SIG-M5 treated with dmso at 0.1 percent for 504 hours (cell line): ENCODE data around the gene AMOTL2.
A peak's percentile ranks its signal among the peaks of the same experiment; 100 is the strongest.

ENCODE experiments used
- DNase-seq: peaks from one replicate; lab custom pipeline; 2025; ENCODE audit not compliant: unreplicated experiment; lab: John Stamatoyannopoulos, UW

Gene AMOTL2

DNA sequence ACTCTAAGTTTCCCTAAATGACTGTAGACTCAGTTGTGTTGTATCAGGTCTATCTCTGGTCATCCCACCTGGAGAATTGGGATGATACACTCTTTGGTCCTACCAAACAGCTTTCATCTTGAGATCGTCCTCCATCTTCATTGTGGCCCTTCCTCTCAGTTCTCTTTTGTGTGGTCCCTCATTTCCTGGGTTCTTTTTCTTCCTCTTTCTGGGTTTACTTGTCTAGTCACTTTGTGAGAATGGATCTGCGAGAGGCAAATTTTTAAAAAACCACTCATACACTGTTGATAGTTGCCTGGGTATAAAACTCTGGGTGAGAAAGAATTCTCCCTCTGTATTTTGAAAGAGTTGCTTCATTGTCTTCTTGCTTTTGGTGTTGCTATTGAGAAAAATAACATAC, 6.0 kb upstream of the AMOTL2 start:
- DNase-seq = peak; percentile 58

DNA sequence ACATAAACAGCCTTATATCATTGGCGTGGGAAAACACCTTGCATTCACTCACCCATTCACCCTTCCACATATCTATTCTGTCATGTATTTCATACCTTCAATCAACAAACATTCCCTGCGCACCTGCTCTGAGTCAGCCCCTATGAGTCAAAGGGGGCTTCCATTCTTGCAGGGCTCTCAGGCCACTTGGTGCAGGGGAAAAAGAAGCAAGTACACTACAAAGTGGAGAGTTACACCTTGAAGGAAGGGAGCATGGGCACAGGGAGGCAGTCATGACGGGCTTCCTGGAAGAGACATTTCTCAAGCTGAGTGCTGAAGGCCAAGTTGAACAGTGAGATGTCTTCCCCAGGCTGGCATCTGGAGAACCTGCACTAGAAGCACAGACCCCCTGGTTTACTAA, 4.6 kb upstream of the AMOTL2 start:
- DNase-seq = no peak

DNA sequence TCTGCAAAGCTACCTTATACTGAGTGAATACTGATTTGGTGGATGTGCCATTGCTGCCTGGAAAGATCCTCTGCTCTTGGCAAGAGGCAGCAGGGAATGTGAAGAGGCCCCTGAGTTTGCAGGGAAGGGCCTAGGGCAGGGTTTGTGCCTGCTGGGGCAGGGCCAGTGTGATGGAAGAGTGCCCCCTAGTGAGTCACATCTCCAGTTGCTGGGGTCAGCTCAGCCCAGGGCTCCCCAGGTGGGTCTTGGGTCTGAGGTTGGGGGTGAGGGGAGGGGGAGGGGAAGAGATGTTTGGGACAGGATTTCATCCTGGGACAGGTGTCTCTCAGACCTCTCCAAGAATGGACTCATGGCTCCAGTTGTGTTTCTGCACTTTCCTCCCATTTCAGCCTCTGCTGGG, 4.1 kb upstream of the AMOTL2 start:
- DNase-seq = peak; percentile 37

DNA sequence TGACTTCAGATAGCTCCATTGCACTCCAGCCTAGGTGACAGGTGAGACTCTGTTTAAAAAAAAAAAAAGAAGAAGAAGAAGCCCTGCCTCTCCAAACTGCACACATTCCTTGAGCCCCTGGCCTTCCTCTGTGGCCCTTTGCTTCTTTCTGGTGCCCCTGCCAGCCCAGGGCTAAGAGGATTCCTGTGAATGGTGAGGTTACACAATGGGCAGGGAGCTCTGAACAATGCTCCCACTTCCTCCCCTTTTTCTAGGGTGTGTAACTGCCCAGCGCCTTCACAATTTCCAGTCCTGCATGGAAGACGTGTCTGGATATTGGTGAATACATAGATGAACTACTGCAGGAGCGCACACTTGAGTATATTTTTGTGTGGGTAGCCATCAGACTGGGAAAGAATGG, 3.6 kb upstream of the AMOTL2 start:
- DNase-seq = no peak

DNA sequence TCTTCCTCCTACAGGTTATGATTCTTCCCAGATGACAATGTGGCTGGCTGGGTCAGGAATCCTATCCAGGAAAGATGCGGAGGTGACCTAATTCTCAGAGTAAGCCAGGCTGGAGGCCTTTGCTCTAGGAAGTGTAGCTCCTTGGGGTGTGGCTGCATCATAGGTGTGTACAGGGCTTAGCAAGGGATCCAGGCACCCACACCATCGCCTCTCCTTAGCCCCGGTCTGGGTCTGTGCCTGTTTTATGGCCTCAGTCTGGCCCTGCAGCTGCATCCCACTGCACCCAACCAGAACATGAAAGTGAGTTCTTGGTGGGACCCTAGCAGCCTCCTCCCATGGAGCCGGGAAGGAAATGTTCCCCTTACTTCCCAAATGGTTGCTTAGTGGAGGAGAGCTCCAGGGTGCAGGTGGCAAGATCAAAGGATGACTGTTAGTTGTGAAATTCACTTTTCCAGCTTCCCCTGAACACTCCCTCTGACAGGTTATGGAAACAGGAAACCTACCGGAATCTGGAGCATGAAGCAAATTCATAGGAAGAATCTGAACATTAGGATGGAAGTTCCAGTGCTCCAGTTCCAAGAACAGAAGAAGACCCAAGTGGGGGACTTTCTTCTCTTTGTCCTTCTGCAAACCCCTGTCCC, 2.7 kb upstream of the AMOTL2 start:
- DNase-seq = no peak

DNA sequence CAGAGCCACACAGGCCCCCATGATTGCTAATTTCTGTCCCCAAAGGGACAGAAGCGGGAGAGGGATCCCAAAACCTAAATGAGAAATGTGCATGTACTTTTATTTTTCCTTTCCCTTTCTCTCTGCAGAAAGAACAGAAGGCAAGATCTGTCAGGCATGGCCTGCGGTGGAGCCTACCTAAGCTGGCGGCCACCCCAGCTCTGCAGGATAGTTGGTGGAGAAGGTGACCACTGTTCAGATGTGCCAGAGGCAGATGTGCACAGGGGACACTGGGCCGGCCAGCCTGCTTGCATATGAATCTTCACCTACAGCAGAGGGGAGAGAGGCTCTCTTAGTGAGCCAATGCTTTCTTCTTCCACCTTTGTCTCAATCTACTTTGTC, 2.1 kb upstream of the AMOTL2 start:
- no peak for DNase-seq

DNA sequence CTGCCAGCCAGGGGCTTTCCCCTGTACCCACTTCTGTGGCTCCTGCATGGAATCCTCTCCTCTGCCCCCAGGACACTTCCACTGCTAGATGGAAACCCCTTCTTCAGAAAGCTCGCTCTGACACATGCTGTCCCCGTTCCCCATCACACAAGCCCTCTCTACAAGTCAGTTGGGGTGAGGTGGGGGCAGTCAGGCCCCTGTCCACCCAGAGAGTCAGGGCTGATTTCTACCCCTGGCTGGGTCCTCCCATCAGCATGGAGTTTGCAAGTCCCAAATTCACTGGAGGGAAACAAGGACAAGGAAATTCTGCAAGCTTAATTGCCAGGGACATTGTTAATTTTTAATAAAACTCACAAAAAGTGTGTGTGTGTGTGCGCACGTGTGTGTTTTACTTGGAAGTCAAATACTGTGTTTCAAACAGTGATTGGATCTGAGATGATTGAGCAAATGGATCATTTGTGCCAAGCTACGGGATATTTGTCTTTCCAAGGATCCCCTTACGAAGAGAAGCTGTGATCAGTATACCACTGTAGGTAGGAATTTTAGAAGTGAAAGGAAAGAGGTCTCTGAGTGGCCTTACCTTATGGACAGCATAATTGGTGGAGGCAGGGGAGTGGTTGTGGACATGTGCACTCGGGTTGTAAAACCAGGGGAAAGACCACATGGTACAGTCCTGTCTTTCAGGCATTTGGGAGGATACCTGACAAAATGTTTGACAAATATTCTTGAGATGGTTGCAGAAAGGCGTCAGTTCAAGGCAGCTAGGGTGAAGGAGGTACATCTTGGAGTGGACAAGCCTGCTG, 1.5 kb upstream of the AMOTL2 start:
- DNase-seq = no peak

DNA sequence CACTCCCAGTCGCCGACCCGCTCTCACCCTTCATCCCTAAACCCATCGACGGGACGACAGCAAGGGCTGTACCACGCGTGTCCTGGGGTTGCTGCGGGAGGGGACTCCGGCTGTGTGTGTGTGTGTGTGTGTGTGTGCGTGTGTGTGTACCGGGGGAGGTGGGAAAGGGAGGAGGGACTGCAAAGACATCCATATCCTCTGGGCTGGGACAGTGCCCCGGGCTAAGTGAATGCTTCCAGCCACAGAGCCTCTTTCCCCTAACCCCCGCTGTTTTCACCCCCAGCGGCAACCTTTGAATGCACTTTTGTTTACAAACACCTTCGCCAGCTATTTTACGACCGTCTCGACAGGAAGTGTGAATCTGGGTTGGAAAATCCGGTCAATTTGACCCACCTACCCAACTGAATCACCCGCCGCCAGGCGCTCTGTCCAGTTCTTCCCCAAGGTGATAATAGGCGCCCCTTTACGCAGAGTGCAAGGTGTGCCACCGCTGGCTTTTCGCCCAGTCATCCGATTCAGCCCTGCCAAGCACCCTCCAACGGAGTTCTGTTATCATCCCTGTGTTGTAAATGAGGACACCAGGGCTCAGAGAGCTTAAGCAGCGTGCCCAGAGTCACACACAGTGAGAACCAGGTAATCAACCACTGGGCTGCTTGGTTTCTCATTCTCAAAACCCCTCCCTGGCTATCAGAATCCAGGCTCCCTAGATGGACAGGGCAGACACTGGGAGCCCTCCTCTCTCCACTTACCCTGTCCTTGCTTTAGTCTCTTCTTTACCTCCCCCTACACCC, 739 bp upstream of the AMOTL2 start:
- DNase-seq = no peak

DNA sequence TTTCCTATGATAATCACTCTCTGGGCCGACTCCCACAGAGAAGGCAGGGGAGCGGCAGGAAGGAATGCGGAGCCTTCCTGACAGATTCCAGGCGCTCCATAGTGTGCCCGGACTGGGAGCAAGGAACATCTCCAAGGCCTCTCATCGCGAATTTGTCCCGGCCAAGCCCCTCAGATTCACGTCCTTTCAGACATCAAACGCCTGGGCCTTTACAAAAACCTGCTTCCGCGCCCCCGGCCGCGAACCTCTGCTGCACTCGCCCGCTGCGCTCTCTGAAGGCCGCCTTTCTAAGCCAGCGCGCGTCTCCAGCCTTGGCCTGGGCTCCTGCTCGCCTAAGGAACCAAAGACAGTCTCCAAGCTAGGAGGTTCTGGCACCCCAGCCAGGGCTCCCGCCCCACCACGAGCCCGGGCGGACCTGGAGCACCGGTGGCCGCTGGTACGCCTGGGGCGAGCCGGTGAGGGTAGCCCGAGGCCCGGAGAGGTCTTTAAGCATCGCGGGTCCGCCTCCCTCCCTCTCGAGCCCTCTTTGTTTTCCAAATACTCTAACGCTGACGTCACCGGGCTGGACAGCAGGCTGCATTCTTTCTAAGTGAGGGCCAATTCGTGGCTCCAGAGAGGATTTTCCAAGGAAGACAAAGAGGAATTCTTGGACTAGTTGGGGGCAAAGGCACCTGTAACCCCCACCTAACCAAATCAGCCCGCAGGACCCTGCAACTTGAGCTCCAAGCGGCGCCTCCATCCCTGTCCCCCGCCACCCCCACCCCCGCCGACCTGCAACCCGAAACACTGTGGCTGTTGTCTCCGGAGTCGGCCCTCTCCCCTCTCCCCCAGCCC, 759 bp downstream of the AMOTL2 start:
- peak; percentile 17 for DNase-seq

DNA sequence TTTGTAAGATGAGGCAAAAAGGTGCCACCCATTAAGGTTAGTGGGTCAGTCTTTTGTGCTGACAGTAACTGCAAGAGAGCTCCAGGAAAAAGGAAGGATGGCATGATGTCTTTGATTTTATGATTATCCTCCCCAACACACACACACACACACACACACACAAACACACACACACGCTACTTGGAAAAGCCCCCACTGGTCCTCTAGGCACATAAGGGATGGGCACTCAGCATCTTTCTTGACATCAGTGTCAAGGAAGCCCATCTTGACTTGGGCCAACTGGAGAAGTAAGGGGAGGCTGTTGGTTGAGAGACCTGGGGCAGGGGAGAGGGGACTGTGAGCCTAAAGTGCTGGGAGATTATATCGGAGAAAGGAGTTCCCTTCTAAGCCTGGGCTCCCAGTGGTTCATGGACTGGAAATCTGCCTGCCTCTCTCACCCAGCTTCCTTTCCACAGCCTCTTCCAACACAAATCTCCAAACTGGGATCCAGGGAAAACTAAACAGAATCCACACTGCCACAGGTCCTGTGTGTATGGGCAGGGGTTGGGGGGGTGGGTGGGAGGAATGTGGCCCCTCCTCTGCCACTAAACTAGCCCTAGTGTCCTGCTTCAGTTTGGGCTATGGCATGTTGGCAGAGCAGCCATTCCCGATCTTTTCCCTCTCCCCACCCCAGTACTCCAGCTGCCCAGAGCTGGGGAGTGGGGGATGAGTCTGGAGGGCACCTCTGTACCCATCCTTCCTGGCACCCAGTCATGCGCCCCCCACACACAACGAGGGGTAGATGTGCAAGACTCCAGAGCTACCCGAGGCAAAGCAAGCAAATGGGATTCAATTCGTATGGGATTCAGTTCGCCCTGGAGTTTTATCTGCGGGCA, 1.6 kb downstream of the AMOTL2 start:
- DNase-seq = no peak

DNA sequence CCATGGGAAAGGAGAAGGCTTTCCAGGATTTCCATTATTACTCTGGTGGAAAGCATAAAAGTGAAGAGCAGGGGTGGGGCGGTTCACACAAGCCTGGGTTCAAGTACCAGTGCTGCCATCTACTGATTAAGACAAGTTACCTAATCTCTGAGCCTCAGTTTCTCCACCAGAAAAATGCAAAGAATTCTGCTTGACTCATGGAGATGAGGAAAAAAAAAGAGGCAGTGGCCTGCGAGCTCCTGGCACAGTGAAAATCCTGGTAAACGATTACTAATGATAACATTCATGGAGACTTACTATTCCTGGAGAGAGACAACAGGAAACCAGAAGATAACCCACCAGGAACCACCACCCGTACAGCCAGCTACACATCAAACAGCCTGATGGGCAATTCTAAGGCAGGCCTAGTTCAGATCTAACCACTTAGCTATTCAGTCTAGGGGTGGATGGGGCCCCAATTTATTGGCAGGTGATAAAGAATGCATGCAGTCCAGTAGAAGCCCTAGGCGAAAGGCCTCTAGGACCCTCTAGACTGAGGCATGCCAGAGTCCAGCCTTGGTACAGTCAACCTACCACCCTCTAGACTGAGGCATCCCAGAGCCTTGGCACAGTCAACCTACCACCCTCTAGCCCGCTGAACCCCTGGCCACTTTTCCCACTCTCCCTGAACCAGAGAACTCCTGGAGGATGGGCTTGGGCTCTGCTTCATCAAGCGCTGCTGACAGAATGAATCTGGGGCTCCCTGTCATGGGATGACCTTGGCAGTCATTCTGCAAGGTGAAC, 2.5 kb downstream of the AMOTL2 start:
- no peak for DNase-seq

DNA sequence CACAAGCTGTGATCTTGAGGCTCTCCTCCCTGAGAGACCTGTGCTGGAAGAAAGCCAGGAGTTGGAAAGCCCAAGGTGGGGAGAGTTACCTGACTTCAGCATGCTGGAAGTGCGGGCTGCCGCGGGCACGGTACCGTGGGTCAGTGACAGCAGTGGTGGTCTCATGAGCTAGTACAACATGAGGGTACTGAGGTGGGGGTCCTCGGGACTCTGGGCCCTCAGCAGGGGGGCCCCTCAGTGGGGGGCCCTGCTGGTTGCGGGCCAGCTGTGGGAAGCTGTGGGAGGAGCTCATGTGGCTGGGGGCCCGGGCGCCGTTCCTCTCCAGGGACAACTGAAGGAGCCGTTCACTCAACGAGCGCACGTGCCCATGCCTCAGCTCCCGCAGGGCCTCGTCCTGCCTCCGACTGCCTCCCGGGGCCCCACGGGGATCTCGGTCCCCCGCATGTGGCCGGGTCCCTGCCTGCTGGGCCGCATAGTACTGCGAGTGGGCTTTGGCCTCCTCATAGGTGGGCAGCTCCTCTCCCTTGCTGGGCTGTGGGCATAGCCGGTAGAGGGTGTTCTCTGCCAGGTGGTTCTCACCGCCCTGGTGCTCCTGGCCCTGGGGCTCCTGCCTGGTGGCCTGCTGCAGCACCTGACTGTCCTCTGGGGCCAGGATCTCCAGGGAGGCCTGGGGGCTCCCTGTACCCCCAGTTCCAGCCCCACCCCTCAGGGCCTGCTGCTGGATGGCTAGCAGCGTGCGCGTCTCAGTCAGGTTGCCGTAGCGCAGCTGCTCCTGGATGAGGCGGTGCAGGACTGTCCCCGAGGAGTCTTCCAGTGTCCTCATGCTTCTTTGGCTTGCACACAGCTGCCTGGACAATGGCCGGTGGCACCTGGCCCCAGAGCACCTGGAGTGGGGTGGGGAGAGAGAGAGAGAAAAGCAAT, 3.4 kb downstream of the AMOTL2 start:
- DNase-seq = no peak

DNA sequence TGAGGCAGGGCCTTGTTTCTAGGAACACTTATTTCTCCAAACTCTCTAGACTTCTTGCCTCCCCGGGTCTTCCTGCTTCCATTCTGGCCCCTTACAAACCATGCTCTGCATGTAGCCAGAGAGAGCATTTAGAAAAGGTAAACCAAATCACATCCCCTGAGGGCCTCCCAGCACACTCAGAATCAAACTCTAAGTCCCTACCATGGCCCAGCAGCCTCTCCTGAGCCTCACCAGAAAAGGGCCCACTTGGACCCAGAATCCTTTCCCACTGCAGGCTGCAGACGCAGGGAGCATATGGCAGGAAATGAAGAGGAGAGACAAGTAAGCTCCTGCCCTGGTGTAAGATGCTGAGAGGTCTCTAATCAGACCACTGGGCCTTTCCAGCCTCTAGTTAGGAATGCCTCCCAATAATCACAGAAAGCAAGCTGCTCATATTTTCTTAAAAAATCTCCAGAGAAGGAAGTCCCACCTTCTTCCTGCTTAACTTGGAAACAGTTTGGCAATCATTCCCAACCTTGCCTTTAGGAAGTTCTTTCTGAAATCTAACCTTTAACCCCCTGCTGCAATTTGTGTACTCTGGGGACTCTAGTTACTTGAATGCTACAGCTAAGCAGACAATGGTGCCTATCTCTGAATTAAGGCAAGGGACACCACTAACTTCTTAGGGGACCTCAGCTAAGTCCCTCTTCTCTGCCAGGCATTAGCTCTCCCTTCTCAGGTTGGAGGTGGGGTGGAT, 4.2 kb downstream of the AMOTL2 start:
- no peak for DNase-seq

DNA sequence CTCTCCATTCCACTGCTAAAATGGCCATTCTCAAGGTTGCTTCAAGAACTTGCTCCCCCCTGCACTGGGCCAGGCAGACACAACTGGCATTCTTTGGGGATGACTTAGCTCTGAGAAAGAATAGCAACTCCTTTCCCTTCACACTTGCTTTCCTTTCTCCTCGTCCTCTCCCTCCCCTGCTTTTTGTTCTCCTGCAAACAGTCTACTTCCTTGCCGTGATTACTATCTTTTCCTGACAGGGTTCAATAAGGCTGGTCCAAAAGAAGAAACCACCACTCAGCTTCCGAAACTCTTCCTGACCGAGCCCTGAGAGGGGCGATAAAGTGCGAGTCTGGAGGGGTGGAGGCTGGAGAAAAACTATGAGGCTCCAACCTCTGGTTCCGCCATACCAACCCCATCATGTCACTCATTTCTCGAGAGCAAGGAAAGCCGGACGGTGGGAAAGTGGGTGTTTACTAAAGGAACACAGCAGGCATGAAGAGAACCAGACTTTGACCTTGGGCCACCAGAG, 5.0 kb downstream of the AMOTL2 start:
- no peak for DNase-seq

DNA sequence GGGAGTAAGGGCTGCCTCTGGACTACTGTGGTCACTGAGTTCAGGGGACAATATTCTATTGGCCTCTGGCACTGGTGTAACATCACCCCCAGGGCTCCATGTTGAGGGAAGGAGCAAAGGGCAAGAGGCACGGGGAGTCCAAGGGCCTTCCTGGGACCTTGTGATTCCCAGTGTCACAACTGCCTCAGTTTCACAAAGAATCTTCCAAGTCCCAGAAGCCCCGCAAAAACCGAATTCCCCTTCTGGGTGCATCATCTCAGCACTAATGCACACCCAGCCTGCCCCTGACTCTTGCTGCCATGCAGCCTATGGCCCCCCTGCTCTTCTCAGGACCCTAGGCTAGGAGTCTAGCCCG, 5.5 kb downstream of the AMOTL2 start:
- no peak for DNase-seq

DNA sequence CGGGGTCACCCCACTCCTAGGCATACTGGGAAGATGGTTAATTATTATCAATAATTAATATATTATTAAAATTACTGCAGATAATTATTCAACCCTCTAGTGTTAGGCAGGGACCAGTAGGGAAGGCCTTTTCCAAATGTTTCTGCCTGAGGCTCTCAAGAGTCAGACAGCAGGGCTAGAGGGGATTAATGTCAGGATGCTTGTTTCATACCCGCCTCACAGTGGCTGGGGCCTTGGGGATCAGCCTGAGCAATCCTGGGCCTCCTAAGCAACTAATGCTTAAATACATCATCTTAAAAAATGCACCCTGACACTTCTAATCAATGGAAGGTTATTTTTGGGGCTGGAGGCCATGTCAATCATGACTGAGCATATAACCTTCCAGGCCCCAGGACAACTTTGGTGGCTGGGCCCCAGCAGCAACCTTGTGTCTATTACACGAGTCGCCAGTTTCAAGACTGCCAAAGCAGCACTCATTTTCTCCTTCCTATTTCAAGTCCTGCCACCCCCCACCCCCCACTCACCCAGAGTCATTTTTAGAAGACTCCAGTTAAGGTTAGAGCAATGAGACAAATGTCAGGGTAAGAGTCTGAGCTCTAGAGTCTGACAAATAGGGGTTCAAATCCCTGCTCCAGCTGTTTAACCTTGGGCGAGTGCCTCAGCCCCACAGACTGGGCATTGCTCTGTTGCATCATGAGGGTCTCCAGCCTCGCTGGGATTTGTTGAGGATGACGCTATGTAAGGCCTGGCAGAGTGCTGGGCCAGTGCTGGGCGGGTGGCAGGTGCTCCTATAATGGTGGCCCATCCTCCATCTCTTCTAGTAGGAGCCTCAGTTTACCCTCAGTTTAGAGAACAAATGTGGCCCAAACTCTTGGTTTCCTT, 6.1 kb downstream of the AMOTL2 start:
- no peak for DNase-seq
